Chondrocyte (in vitro differentiated cells): ENCODE measurements around the gene FAM13A. TPM values are rescaled to one million over a fixed set of nuclear protein-coding genes. Genes with fewer than 3 reads are reported as not detected.
"Not testable (repeated sequence)": the region's sequence is repeated elsewhere in the genome, so short reads cannot be mapped to it uniquely, and the experiment has no call there.

Experiments used
- DNase-seq: peaks from one replicate; pipeline ENCODE4 v3.0.0; 2021; ENCODE audit warnings: mixed read lengths, low spot score
- H3K27ac Mint-ChIP-seq: one replicate; pipeline ENCODE4 v1.8.0; 2021; ENCODE audit warnings: mild to moderate bottlenecking, moderate library complexity, mixed read lengths; ENCODE audit not compliant: unreplicated experiment
- H3K27me3 Mint-ChIP-seq: 2 replicates; pipeline ENCODE4 v1.8.0; 2021; ENCODE audit warnings: low read depth, mixed read lengths
- H3K36me3 Mint-ChIP-seq: 2 replicates; pipeline ENCODE4 v1.8.0; 2021; ENCODE audit warnings: low read depth, mixed read lengths
- H3K4me1 Mint-ChIP-seq: 2 replicates; pipeline ENCODE4 v1.8.0; 2021; ENCODE audit warnings: low read depth, mild to moderate bottlenecking, mixed read lengths
- H3K4me3 Mint-ChIP-seq: one replicate; pipeline ENCODE4 v1.8.0; 2021; ENCODE audit warnings: mild to moderate bottlenecking, moderate library complexity, mixed read lengths; ENCODE audit not compliant: unreplicated experiment
- H3K9me3 Mint-ChIP-seq: 2 replicates; pipeline ENCODE4 v1.8.0; 2021; ENCODE audit warnings: low read depth, mixed read lengths
- total RNA-seq: library from RNA; stranded (reverse); gene quantifications from 3 replicates; pipeline ENCODE4 v1.2.1, GENCODE V29; 2021
- TF ChIP-seq, protein P1 (sequence below): fragments of 200-600 bp; sonication (generic); IDR thresholded peaks from 2 replicates; pipeline ENCODE4 v1.5.0; 2021; ENCODE audit warnings: antibody characterized with exemption, mild to moderate bottlenecking, moderate library complexity

Gene FAM13A
- total RNA-seq, 1 donor from 2014 or later: 10.5 TPM

DNA sequence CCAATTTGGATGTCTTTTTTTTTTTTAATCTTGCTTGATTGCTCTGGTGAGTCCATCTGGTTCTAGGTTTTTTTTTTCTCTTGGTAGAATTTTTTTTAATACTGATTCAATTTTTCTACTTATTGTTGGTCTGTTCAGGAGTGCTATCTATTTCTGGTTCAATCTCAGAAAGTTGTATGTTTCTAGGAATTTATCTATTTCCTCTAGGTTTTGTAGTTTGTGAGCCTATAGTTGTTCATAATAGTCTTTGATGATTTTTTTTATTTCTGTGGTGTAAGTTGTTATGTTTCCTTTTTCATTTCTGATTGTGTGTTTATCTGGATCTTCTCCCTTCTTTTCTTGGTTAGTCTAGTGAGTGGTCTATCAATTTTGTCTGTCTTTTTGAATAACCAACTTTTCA, 129.6 kb downstream of the FAM13A start:
- Mint-ChIP-seq H3K27me3 (no peaks in the 10 kb centered on the region), H3K9me3 (peaks cover 19% of the 10 kb centered on the region), H3K4me1 (no peaks in the 10 kb centered on the region), H3K4me3 (no peak overlapping the region), H3K27ac (no peak overlapping the region), H3K36me3 (peaks cover 7% of the 10 kb centered on the region)
- TF ChIP-seq, protein P1, sequence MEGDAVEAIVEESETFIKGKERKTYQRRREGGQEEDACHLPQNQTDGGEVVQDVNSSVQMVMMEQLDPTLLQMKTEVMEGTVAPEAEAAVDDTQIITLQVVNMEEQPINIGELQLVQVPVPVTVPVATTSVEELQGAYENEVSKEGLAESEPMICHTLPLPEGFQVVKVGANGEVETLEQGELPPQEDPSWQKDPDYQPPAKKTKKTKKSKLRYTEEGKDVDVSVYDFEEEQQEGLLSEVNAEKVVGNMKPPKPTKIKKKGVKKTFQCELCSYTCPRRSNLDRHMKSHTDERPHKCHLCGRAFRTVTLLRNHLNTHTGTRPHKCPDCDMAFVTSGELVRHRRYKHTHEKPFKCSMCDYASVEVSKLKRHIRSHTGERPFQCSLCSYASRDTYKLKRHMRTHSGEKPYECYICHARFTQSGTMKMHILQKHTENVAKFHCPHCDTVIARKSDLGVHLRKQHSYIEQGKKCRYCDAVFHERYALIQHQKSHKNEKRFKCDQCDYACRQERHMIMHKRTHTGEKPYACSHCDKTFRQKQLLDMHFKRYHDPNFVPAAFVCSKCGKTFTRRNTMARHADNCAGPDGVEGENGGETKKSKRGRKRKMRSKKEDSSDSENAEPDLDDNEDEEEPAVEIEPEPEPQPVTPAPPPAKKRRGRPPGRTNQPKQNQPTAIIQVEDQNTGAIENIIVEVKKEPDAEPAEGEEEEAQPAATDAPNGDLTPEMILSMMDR: no peak
- DNase-seq: no peak

DNA sequence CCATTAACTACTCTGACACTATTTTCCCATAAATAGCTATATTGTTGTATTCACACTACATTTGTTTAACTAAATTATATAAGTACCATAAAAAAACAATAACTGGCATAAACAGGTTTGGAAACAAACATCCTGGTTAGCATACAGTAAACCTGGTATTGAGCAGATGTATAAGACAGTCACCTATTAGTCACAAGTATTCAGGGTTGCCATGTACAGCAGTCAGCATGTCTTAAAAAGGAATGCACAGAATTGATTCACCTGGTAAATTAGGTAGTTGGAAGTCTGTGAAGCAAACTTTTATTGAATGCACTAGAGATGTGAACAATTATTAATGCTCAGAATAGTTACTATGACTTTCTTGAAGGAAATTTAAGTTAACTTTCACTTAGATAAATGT, 137.9 kb downstream of the FAM13A start:
- no peak overlapping the region for H3K4me3 Mint-ChIP-seq
- DNase-seq: no peak
- H3K36me3 Mint-ChIP-seq: peaks cover 10% of the 10 kb centered on the region
- H3K9me3 Mint-ChIP-seq: peaks cover 5% of the 10 kb centered on the region
- no peaks in the 10 kb centered on the region for H3K4me1 Mint-ChIP-seq
- TF ChIP-seq, protein P1: no peak
- H3K27me3 Mint-ChIP-seq: no peaks in the 10 kb centered on the region
- no peak overlapping the region for H3K27ac Mint-ChIP-seq

GRCh38 chr4:88913181-88913580, 143.8 kb downstream of the FAM13A start:
- not testable (repeated sequence) for H3K4me1 Mint-ChIP-seq, DNase-seq, H3K27ac Mint-ChIP-seq, H3K27me3 Mint-ChIP-seq, H3K4me3 Mint-ChIP-seq, H3K36me3 Mint-ChIP-seq, H3K9me3 Mint-ChIP-seq

DNA sequence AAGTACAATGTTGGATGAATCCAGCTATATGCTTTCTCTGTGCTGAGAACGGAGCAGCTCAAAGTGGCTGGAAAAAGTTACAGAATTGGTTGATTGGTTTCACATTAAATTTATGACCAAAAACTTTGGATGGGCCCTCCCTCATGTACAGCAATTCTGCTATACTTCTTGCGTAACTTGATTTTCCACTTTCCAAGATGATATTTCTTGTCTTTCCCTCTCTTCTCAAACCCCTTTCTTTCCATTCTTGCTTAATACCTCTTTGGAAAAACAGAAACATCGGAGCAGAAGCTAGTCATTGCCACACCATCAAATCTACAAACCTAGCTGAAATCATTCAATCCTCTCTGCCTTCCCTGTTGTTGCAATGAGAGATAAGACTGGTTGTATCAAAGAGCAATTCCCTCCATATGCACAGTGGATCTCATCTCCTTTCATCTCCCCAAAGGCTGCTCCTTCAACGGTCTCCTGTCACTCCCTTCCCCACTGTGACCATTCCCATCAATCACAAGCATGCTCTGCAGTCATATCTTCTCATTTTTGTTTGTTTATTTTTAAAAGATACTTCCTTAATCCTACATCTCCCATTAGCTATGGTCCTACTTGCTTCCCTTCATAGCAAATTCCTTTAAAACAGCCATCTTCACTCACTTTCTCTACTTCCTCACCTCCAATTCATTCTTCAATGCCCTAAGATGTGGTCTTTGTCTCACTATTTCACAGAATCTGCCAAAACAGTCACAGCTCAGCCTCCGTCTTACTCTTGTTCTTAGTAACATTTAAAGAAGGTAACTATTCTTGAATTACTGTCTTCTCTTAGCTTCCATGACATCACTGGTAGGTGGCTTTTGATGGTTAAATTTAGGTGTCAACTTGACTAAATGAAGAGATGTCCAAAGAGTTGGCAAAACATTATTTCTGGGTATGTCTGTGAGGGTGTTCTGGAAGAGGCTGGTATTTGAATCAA, 145.5 kb downstream of the FAM13A start:
- no peak overlapping the region for H3K4me3 Mint-ChIP-seq
- TF ChIP-seq, protein P1: no peak
- no peaks in the 10 kb centered on the region for H3K4me1 Mint-ChIP-seq
- no peak for DNase-seq
- H3K27me3 Mint-ChIP-seq: no peaks in the 10 kb centered on the region
- H3K36me3 Mint-ChIP-seq: no peaks in the 10 kb centered on the region
- no peaks in the 10 kb centered on the region for H3K9me3 Mint-ChIP-seq
- H3K27ac Mint-ChIP-seq: no peak overlapping the region

- Mint-ChIP-seq H3K4me1 (no peaks in the 10 kb centered on the region), H3K27ac (no peak overlapping the region), H3K4me3 (no peak overlapping the region), H3K36me3 (peaks cover 4% of the 10 kb centered on the region), H3K9me3 (no peaks in the 10 kb centered on the region), H3K27me3 (no peaks in the 10 kb centered on the region)
- DNase-seq: no peak
- TF ChIP-seq, protein P1: no peak
These were observed 146.9 kb downstream of the FAM13A start for GRCh38 chr4:88910101-88910500.
